RWPE2 (cell line): ENCODE measurements around the gene FAM174C.

Experiments used
- ATAC-seq: fragments of 200-7000 bp; cut with Tn5 transposase; 3 replicates; pipeline ENCODE4 v1.9.1; 2021; ENCODE audit warnings: low read depth
- DNase-seq: peaks from one replicate; pipeline ENCODE4 v3.0.0-alpha.2; 2020; ENCODE audit warnings: low spot score
- H3K27ac ChIP-seq: fragments of 450-650 bp; 2 replicates; pipeline ENCODE4 v1.5.1; 2017; ENCODE audit warnings: mild to moderate bottlenecking; ENCODE audit not compliant: poor library complexity, severe bottlenecking
- H3K27me3 ChIP-seq: fragments of 250-450 bp; sonication (Bioruptor Pico); 2 replicates; pipeline ENCODE4 v1.5.1; 2021; ENCODE audit warnings: mild to moderate bottlenecking, moderate library complexity; ENCODE audit not compliant: insufficient read depth, poor library complexity, severe bottlenecking
- H3K36me3 ChIP-seq: fragments of 250-450 bp; sonication (Bioruptor Pico); 2 replicates; pipeline ENCODE4 v1.5.1; 2020; ENCODE audit warnings: low read depth, mild to moderate bottlenecking, moderate library complexity
- H3K4me1 ChIP-seq: fragments of 250-450 bp; sonication (Bioruptor Pico); 2 replicates; pipeline ENCODE4 v1.5.1; 2021; ENCODE audit warnings: mild to moderate bottlenecking, moderate library complexity; ENCODE audit not compliant: insufficient read depth, poor library complexity, severe bottlenecking
- H3K4me3 ChIP-seq: fragments of 250-450 bp; sonication (Bioruptor Pico); 2 replicates; pipeline ENCODE4 v1.5.1; 2021; ENCODE audit warnings: mild to moderate bottlenecking, moderate library complexity; ENCODE audit not compliant: severe bottlenecking
- H3K9me3 ChIP-seq: fragments of 250-450 bp; sonication (Bioruptor Pico); 2 replicates; pipeline ENCODE4 v1.5.1; 2021; ENCODE audit warnings: mild to moderate bottlenecking, moderate library complexity; ENCODE audit not compliant: severe bottlenecking
- TF ChIP-seq, protein P1 (sequence below): fragments of 450-650 bp; IDR thresholded peaks from one replicate; pipeline ENCODE4 v1.5.1; 2017; ENCODE audit warnings: mild to moderate bottlenecking, moderate library complexity; ENCODE audit not compliant: poor library complexity, severe bottlenecking

Gene FAM174C

DNA sequence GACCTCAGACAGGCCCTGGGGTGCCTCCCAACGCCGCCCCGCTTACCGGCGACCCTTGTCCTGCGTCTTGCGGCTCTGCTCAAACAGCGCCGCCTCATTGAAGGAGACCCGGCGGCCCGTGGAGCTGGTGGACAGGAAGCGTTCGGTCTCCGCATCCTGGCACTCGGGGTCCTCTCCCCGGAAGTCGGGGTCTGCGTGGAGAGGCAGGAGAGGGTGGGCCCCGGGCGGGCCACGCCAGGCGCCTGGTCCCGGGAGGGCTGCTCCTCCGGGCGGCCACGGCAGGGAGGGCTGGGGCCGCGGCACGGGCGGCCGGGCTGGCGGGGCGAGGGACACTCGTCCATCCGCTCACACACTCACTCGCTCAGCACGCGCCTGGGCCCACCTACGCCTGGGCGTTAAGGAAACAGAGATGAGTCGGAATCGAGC is 40.4 kb upstream of the FAM174C start:
- ATAC-seq: no peak
- Histone ChIP-seq H3K27ac (no peak overlapping the region), H3K4me3 (no peak overlapping the region), H3K36me3 (peaks cover 16% of the 10 kb centered on the region), H3K9me3 (no peaks in the 10 kb centered on the region), H3K4me1 (peaks cover 8% of the 10 kb centered on the region), H3K27me3 (no peaks in the 10 kb centered on the region)
- TF ChIP-seq, protein P1, sequence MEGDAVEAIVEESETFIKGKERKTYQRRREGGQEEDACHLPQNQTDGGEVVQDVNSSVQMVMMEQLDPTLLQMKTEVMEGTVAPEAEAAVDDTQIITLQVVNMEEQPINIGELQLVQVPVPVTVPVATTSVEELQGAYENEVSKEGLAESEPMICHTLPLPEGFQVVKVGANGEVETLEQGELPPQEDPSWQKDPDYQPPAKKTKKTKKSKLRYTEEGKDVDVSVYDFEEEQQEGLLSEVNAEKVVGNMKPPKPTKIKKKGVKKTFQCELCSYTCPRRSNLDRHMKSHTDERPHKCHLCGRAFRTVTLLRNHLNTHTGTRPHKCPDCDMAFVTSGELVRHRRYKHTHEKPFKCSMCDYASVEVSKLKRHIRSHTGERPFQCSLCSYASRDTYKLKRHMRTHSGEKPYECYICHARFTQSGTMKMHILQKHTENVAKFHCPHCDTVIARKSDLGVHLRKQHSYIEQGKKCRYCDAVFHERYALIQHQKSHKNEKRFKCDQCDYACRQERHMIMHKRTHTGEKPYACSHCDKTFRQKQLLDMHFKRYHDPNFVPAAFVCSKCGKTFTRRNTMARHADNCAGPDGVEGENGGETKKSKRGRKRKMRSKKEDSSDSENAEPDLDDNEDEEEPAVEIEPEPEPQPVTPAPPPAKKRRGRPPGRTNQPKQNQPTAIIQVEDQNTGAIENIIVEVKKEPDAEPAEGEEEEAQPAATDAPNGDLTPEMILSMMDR: no peak
- no peak for DNase-seq

DNA sequence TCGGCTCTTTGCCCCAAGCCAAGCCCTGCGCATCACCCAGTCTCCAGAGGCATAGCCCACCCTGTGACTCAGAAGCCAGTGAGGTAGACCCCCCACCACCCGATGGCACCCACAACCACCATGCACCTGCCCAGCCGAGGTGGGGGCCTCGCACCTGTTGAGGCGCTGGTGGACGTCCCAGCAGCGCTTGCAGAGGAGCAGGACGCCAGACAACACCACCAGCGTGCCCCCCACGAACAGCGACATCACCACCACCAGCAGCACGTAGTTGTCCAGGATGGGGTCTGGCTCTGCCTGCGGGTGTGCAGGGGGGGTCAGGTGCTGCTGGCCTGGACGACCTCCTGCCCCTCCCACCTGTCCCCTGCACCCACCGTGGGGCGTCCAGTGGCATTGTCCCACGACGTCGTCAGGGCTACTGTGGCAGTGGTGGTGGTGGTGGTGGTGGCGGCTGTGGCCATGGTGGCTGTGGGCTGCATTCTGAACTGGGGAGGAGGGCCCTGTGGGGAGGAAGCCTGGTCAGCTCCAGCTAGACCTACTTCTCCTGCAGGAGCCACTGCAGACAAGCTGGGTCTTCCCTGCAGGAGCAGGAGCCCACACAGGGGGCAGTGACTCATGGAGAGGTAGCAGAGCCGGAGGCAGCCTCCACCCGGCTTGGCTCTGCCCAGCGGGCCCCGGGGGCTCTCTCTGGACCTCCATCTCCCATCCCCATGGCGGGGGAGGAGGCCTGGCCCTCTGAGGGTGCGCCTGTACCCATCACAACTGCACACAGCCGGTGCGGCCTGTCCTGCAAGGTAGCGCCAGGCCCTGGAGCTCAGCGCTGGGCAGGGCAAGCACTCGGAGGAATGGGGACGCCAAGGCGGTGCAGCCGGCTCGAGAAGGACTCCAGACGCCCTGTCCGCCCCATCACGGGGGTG is 39.4 kb upstream of the FAM174C start:
- Histone ChIP-seq H3K9me3 (no peaks in the 10 kb centered on the region), H3K36me3 (peaks cover 16% of the 10 kb centered on the region), H3K4me3 (peak overlapping the region; percentile 88), H3K4me1 (peaks cover 9% of the 10 kb centered on the region), H3K27me3 (no peaks in the 10 kb centered on the region), H3K27ac (peak overlapping the region; percentile 97)
- DNase-seq (no peak), ATAC-seq (0 out of 3 replicates have a peak, but pooled peaks have one; percentile 22)
- TF ChIP-seq, protein P1: no peak

DNA sequence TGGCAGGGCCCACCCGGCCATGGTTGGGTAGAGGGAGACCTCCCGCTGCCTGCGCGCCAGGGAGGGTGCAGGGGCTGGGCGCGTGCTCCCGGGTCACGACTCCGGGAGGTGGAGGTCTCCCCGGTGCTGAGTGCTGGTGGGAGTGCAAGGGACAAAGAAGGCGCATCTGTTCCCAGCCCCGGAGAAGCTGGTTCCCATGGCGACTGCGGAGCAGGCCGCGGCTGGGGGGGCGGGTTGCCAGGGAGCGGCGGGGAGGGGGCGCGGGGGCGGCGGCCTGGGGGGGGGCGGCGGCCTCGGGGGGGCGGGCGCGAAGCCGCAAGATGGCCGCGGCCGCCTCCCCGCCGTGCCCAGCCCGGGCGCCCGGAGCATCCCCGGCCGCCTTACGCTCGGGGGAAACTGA is 38.8 kb upstream of the FAM174C start:
- H3K4me1 ChIP-seq: peaks cover 13% of the 10 kb centered on the region
- H3K27me3 ChIP-seq: no peaks in the 10 kb centered on the region
- H3K4me3 ChIP-seq: peak overlapping the region; percentile 88
- H3K27ac ChIP-seq: peak overlapping the region; percentile 97
- no peak for ATAC-seq
- peaks cover 16% of the 10 kb centered on the region for H3K36me3 ChIP-seq
- H3K9me3 ChIP-seq: no peaks in the 10 kb centered on the region
- DNase-seq: no peak
- TF ChIP-seq, protein P1: no peak

DNA sequence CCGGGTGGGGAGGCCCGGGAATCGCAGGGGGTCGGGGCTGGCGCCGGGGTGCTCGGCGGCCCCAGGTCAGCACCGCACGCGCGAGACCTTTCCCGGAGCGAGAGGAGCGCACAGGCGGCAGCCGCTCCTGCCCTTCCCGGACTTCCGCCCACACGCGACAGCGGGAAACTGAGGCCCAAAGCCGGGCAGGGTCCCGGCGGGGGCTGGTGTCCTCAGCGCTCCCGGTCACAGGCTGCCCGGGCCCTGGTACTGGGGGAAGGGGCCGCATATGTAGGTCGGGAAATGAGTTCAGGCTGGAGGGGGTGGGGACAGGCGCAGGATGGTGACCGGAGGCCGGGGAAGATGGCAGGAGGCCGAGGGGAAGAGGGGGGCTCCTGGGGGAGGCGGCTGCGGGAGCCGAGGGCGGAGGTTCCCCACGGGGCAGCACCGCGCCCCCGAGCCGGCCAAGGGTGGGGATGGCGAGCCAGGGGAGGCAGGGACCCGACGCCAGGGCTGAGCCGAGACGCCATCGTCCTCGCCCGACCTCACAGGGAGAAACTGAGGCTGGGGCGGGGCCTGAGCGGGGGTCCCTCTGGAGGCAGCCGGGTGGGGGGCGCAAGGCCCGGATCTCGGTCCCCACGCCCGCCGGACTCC is 38.2 kb upstream of the FAM174C start:
- Histone ChIP-seq H3K4me3 (peak overlapping the region; percentile 88), H3K36me3 (peaks cover 16% of the 10 kb centered on the region), H3K9me3 (no peaks in the 10 kb centered on the region), H3K4me1 (peaks cover 7% of the 10 kb centered on the region), H3K27me3 (no peaks in the 10 kb centered on the region), H3K27ac (peak overlapping the region; percentile 97)
- TF ChIP-seq, protein P1: no peak
- DNase-seq (no peak), ATAC-seq (no peak)
